Endothelial cell of umbilical vein (primary cell): ENCODE results near the gene PHC1. TPM values are rescaled to one million over a fixed set of nuclear protein-coding genes. Genes with fewer than 3 reads are reported as not detected.

ENCODE experiments used
- BruUV-seq: library from RNA; stranded (reverse); fragments of 400-500 nt; replicated peaks from 2 replicates; lab custom pipeline; 2021; lab: Mats Ljungman, UMichigan
- CTCF ChIA-PET: fragments of 300-600, 350-600 bp; sonication (Branson Sonifier 250); formaldehyde crosslinking; loops from one replicate; lab custom pipeline; 2021; ENCODE audit warnings: antibody characterized with exemption, inconsistent platforms; lab: Charles Lee
- POLR2A ChIA-PET: fragments of 300-600, 350-600 bp; sonication (Branson Sonifier 250); formaldehyde crosslinking; loops from one replicate; lab custom pipeline; 2021; ENCODE audit warnings: antibody characterized with exemption, inconsistent platforms; lab: Charles Lee
- DNase-seq: peaks from one replicate; pipeline ENCODE4 v3.0.0-alpha.2; 2011; ENCODE audit warnings: low read depth, low spot score
- FAIRE-seq: peaks from 2 replicates; lab custom pipeline; 2011; peaks lifted over from hg19 to GRCh38; lab: Jason Lieb, UNC
- H2AFZ ChIP-seq: 2 replicates; pipeline ENCODE4 v1.6.0; 2012; ENCODE audit warnings: low read depth, low read length, control low read depth, inconsistent platforms
- H3K27ac ChIP-seq: 2 replicates; pipeline ENCODE4 v1.5.1; 2011; ENCODE audit warnings: low read depth, mild to moderate bottlenecking, control low read depth, low read length, moderate library complexity; ENCODE audit not compliant: insufficient read depth
- H3K27me3 ChIP-seq, 2 experiments: 2 replicates each; pipeline versions ENCODE4 v1.6.0 to v1.6.1; 2011; ENCODE audit warnings: low read length in 2 of 2, mixed read lengths in 1 of 2; ENCODE audit not compliant: control insufficient read depth in 2 of 2, insufficient read depth in 2 of 2
- H3K36me3 ChIP-seq, 2 experiments: 2 replicates in 1 of 2; 3 replicates in 1 of 2; pipeline ENCODE4 v1.5.1; 2011; ENCODE audit warnings: low read length in 2 of 2, mild to moderate bottlenecking in 1 of 2, moderate library complexity in 1 of 2; ENCODE audit not compliant: control insufficient read depth in 2 of 2, insufficient read depth in 2 of 2; ENCODE audit errors: extremely low read depth in 1 of 2
- H3K4me1 ChIP-seq: 3 replicates; pipeline ENCODE4 v1.5.1; 2011; ENCODE audit warnings: mild to moderate bottlenecking, low read length; ENCODE audit not compliant: control insufficient read depth, insufficient read depth; ENCODE audit errors: extremely low read depth
- H3K4me2 ChIP-seq: 2 replicates; pipeline ENCODE4 v1.6.1; 2011; ENCODE audit warnings: low read length, control low read depth, mixed read lengths; ENCODE audit not compliant: insufficient read depth
- H3K4me3 ChIP-seq, 3 experiments: fragments of 200-600 bp in 1 of 3; sonication (generic), shearing (Covaris generic) in 1 of 3; replicated peaks in 1 of 3; 2 replicates each; pipeline ENCODE4 v1.5.1; 2011 to 2016; ENCODE audit warnings: control low read depth in 3 of 3, low read length in 3 of 3, mild to moderate bottlenecking in 2 of 3, inconsistent platforms in 1 of 3, low read depth in 1 of 3, moderate library complexity in 1 of 3; ENCODE audit not compliant: insufficient read depth in 1 of 3
- H3K79me2 ChIP-seq: 2 replicates; pipeline ENCODE4 v1.6.0; 2012; ENCODE audit warnings: low read length, inconsistent platforms; ENCODE audit not compliant: control insufficient read depth, insufficient read depth
- H3K9ac ChIP-seq: replicated peaks from 2 replicates; pipeline ENCODE3; 2011; ENCODE audit warnings: low read length, control low read depth; ENCODE audit not compliant: insufficient read depth; ENCODE audit errors: extremely low read depth
- H3K9me1 ChIP-seq: replicated peaks from 3 replicates; pipeline ENCODE4 v1.6.0; 2011; ENCODE audit warnings: mild to moderate bottlenecking, low read length; ENCODE audit not compliant: control insufficient read depth, insufficient read depth; ENCODE audit errors: extremely low read depth
- H3K9me3 ChIP-seq: replicated peaks from 2 replicates; pipeline ENCODE4 v1.5.1; 2012; ENCODE audit warnings: low read length, inconsistent platforms; ENCODE audit not compliant: control insufficient read depth, insufficient read depth
- H4K20me1 ChIP-seq: replicated peaks from 2 replicates; pipeline ENCODE3; 2011; ENCODE audit warnings: mild to moderate bottlenecking, low read length; ENCODE audit not compliant: control insufficient read depth, insufficient read depth; ENCODE audit errors: extremely low read depth
- EZH2 ChIP-seq: IDR thresholded peaks from 2 replicates; pipeline ENCODE4 v1.6.1; 2012; ENCODE audit warnings: borderline replicate concordance, low read depth, mild to moderate bottlenecking, moderate library complexity, low read length, inconsistent platforms; ENCODE audit not compliant: severe bottlenecking
- FOS ChIP-seq: IDR thresholded peaks from 2 replicates; pipeline ENCODE4 v1.6.1; 2011; ENCODE audit warnings: mild to moderate bottlenecking, low read length, moderate library complexity, borderline replicate concordance; ENCODE audit not compliant: insufficient read depth
- GATA2 ChIP-seq: IDR thresholded peaks from 2 replicates; pipeline ENCODE4 v1.7.0; 2011; ENCODE audit warnings: low read depth, mild to moderate bottlenecking, moderate library complexity, mixed read lengths, low read length; ENCODE audit not compliant: insufficient read length, insufficient read depth
- JUN ChIP-seq: IDR thresholded peaks from 2 replicates; pipeline ENCODE4 v1.6.1; 2011; ENCODE audit warnings: borderline replicate concordance, low read depth; ENCODE audit not compliant: insufficient read length, insufficient read depth
- MYC ChIP-seq: IDR thresholded peaks from one replicate; pipeline ENCODE4 v1.6.1; 2011; ENCODE audit warnings: mild to moderate bottlenecking, low read depth, low read length
- POLR2A ChIP-seq: IDR thresholded peaks from 2 replicates; pipeline ENCODE4 v1.6.1; 2012; ENCODE audit warnings: low read depth, mild to moderate bottlenecking, control low read depth, low read length
- POLR2AphosphoS5 ChIP-seq: IDR thresholded peaks from 2 replicates; pipeline ENCODE4 v1.6.1; 2012; ENCODE audit warnings: low read depth, mild to moderate bottlenecking, control low read depth, low read length, moderate library complexity; ENCODE audit not compliant: insufficient read depth
- dilution Hi-C: fragments of 300-500 bp; cut with MboI; formaldehyde crosslinking; loops from one replicate; pipeline ENCODE4 v1.15.0; 2019; ENCODE audit warnings: low sequenced_read_pairs; ENCODE audit not compliant: extremely low pct_ligation_motif_present
- intact Hi-C: fragments of 100-400 bp; cut with micrococcal nuclease; formaldehyde crosslinking; loops from one replicate; pipeline ENCODE4 v1.10.0; 2022
- polyA plus RNA-seq, 4 experiments: library from polyadenylated mRNA; depleted of rRNA in 3 of 4; stranded (reverse) in 3 of 4; unstranded in 1 of 4; fragments of >200 nt; gene quantifications; 2 replicates each; pipeline versions ENCODE4 v1.2.1 to v1.2.3, GENCODE V29; 2011 to 2012; ENCODE audit warnings: missing spikeins in 1 of 4
- total RNA-seq: library from RNA; stranded (reverse); gene quantifications from 2 replicates; pipeline ENCODE4 v1.2.3, GENCODE V29; 2021
- TF ChIP-seq, protein P1 (sequence below): IDR thresholded peaks from 2 replicates; pipeline ENCODE4 v1.6.1; 2011; ENCODE audit not compliant: insufficient read depth, insufficient read length
- TF ChIP-seq, protein P2 (sequence below), 2 donors: IDR thresholded peaks; 1 replicate in 1 of 2; 2 replicates in 1 of 2; pipeline ENCODE4 v1.5.1; 2011; ENCODE audit warnings: low read length in 2 of 2, mild to moderate bottlenecking in 2 of 2, moderate library complexity in 2 of 2, control low read depth in 1 of 2, inconsistent platforms in 1 of 2, low read depth in 1 of 2; ENCODE audit not compliant: insufficient read depth in 1 of 2; ENCODE audit errors: extremely low read depth in 1 of 2

The PHC1 gene
- total and polyA plus RNA-seq, 2 donors (not counting 3 experiments of a cell fraction or from before 2014, with no cell fraction given): 37.3 to 66.3 TPM

DNA sequence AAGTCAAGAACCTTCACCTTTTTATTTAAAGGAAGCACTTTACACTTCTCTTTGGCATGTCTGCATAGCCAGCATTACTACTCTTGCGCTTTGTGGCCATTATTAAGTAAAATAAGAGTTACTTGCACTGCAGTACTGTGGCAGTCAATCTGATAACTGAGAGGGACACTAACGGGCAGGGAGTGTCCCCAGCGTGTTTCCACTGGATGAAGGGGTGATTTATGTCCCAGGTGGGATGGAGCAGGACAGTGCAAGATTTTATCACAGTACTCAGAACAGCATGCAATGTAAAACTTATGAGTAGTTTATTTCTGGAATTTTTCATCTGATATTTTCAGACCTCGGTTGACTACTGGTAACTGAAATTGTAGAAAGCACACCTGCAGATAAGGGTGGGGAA lies 43.3 kb downstream of the PHC1 start:
- CTCF ChIA-PET: interaction anchor here (0.6 kb wide), 1 partner anchor 303 kb away, joined by 3 read pairs; no protein-coding TSS in a partner anchor
- intact Hi-C loops: no loop called here
- H3K4me2 ChIP-seq: no peak overlapping the region

More for the DNA sequence above, 43.3 kb downstream of the PHC1 start:
- Histone ChIP-seq H3K9me1 (no peaks in the 10 kb centered on the region), H2AFZ (no peak overlapping the region), H3K9me3 (no peaks in the 10 kb centered on the region), H3K4me3 (no peak overlapping the region), H3K27me3 (no peaks in the 10 kb centered on the region), H3K36me3 (no peaks in the 10 kb centered on the region), H3K4me1 (no peaks in the 10 kb centered on the region), H4K20me1 (no peaks in the 10 kb centered on the region), H3K79me2 (no peaks in the 10 kb centered on the region), H3K27ac (no peak overlapping the region), H3K9ac (no peak overlapping the region)
- FAIRE-seq: no peak
- DNase-seq: no peak
- POLR2A ChIA-PET: no interaction called here
- dilution Hi-C loops: no loop called here
- TF ChIP-seq POLR2AphosphoS5 (no peak), EZH2 (no peak), FOS (no peak), MYC (no peak), GATA2 (no peak), JUN (no peak), POLR2A (no peak)
- TF ChIP-seq, protein P1, sequence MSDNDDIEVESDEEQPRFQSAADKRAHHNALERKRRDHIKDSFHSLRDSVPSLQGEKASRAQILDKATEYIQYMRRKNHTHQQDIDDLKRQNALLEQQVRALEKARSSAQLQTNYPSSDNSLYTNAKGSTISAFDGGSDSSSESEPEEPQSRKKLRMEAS: no peak
- TF ChIP-seq, protein P2, sequence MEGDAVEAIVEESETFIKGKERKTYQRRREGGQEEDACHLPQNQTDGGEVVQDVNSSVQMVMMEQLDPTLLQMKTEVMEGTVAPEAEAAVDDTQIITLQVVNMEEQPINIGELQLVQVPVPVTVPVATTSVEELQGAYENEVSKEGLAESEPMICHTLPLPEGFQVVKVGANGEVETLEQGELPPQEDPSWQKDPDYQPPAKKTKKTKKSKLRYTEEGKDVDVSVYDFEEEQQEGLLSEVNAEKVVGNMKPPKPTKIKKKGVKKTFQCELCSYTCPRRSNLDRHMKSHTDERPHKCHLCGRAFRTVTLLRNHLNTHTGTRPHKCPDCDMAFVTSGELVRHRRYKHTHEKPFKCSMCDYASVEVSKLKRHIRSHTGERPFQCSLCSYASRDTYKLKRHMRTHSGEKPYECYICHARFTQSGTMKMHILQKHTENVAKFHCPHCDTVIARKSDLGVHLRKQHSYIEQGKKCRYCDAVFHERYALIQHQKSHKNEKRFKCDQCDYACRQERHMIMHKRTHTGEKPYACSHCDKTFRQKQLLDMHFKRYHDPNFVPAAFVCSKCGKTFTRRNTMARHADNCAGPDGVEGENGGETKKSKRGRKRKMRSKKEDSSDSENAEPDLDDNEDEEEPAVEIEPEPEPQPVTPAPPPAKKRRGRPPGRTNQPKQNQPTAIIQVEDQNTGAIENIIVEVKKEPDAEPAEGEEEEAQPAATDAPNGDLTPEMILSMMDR (IDR thresholded peaks at IDR 0.05; ENCODE audit: extremely low read depth in 1 of 2, insufficient read depth in 1 of 2, low read depth in 1 of 2, low read length in 2 of 2): no peak
- BruUV-seq: no TSS peak
